ENCODE data around the gene KIAA1328. TPM values are rescaled to one million over a fixed set of nuclear protein-coding genes. Genes with fewer than 3 reads are reported as not detected.
A peak's percentile ranks its signal among the peaks of the same experiment; 100 is the strongest.

The KIAA1328 gene
- total and polyA plus RNA-seq, 9 of the 15 experiments (the other 6 are each of a cell fraction or from before 2014, with no cell fraction given), result 4.0 to 8.6 (median 7.4) TPM

- TF ChIP-seq THRA (IDR thresholded peaks at IDR 0.05) (no peak), FOXA3 (CRISPR knock-in tag; conservative IDR thresholded peaks at IDR 0.05 in 1 of 2, IDR thresholded peaks at IDR 0.05 in 1 of 2) (no peak), ZFP1 (CRISPR knock-in tag; IDR thresholded peaks at IDR 0.05) (no peak), ZNF668 (CRISPR knock-in tag; IDR thresholded peaks at IDR 0.05) (no peak), RBM22 (IDR thresholded peaks at IDR 0.05; ENCODE audit: low read depth, low read length, poor library complexity, severe bottlenecking) (no peak), SAP30 (IDR thresholded peaks at IDR 0.05; ENCODE audit: borderline replicate concordance, insufficient read depth, low read depth, low read length, poor library complexity, severe bottlenecking) (no peak), EP400 (IDR thresholded peaks at IDR 0.05) (peak; percentile 87; the same call in 1 of the 2 replicates), MBD1 (CRISPR knock-in tag; IDR thresholded peaks at IDR 0.05) (no peak), ZNF511 (CRISPR knock-in tag; IDR thresholded peaks at IDR 0.05) (no peak; the same call in 1 of the 2 replicates), MED1 (CRISPR knock-in tag; IDR thresholded peaks at IDR 0.05; ENCODE audit: borderline replicate concordance) (no peak), YBX1 (IDR thresholded peaks at IDR 0.05) (no peak), ARID3A (IDR thresholded peaks at IDR 0.05; ENCODE audit: borderline replicate concordance, low read depth, low read length) (no peak), SIX5 (IDR thresholded peaks at IDR 0.05; ENCODE audit: borderline replicate concordance in 1 of 2, insufficient read depth in 1 of 2, low read depth in 1 of 2, low read length in 2 of 2) (peak; percentile 60 to 69; a peak in 3 of 4 replicates), ZNF707 (CRISPR knock-in tag; conservative IDR thresholded peaks at IDR 0.05) (no peak), TCF7 (IDR thresholded peaks at IDR 0.05; ENCODE audit: borderline replicate concordance) (no peak), ZNF232 (CRISPR knock-in tag; IDR thresholded peaks at IDR 0.05) (no peak), RUNX1 (IDR thresholded peaks at IDR 0.05; ENCODE audit: low read depth) (no peak), SFPQ (IDR thresholded peaks at IDR 0.05; ENCODE audit: low read depth, low read length) (no peak), LARP7 (IDR thresholded peaks at IDR 0.05) (no peak), FOXK1 (CRISPR knock-in tag; IDR thresholded peaks at IDR 0.05; ENCODE audit: borderline replicate concordance) (no peak)
Measured at GRCh38 chr18:36828630-36829361, at the start of gene KIAA1328, which contains the start of gene TPGS2 (continued).

All from K562 (cell line).